HepG2 (cell line): Measurements from ENCODE around the gene CPB2. TPM values are rescaled to one million over a fixed set of nuclear protein-coding genes. Genes with fewer than 3 reads are reported as not detected.

Source experiments
- ATF2 ChIP-seq: sonication (generic); formaldehyde crosslinking; IDR thresholded peaks from 2 replicates; pipeline ENCODE4 v1.4.0; 2020; ENCODE audit warnings: missing genetic modification reagents
- DMAP1 ChIP-seq: IDR thresholded peaks from 2 replicates; pipeline ENCODE4 v1.6.1; 2016
- EHMT2 ChIP-seq: fragments of 200-600 bp; sonication (generic); IDR thresholded peaks from 2 replicates; pipeline ENCODE4 v1.7.0; 2017; ENCODE audit warnings: antibody characterized with exemption, low read depth, low read length, borderline replicate concordance
- FOXO1 ChIP-seq: sonication (generic); formaldehyde crosslinking; IDR thresholded peaks from 2 replicates; pipeline ENCODE4 v1.4.0; 2020; ENCODE audit warnings: missing genetic modification reagents
- GFI1 ChIP-seq: sonication (generic); formaldehyde crosslinking; IDR thresholded peaks from 2 replicates; pipeline ENCODE4 v1.5.0; 2020; ENCODE audit warnings: missing genetic modification reagents, mild to moderate bottlenecking, borderline replicate concordance
- KDM5B ChIP-seq: sonication (generic); formaldehyde crosslinking; IDR thresholded peaks from 2 replicates; pipeline ENCODE4 v1.4.0; 2020; ENCODE audit warnings: missing genetic modification reagents, mild to moderate bottlenecking, borderline replicate concordance
- MEIS1 ChIP-seq: sonication (generic); formaldehyde crosslinking; IDR thresholded peaks from 2 replicates; pipeline ENCODE4 v1.9.0; 2021; ENCODE audit warnings: mild to moderate bottlenecking, missing genetic modification reagents, moderate library complexity, borderline replicate concordance
- MIER3 ChIP-seq: IDR thresholded peaks from 2 replicates; pipeline ENCODE4 v1.6.1; 2016; ENCODE audit warnings: missing compliant biosample characterization, borderline replicate concordance
- MIXL1 ChIP-seq: IDR thresholded peaks from 2 replicates; pipeline ENCODE4 v1.6.1; 2016
- SIX1 ChIP-seq: sonication (generic); formaldehyde crosslinking; IDR thresholded peaks from 2 replicates; pipeline ENCODE4 v1.4.0; 2020; ENCODE audit warnings: missing genetic modification reagents, borderline replicate concordance
- ZFP90 ChIP-seq: sonication (generic); formaldehyde crosslinking; IDR thresholded peaks from 2 replicates; pipeline ENCODE4 v1.8.0; 2022; ENCODE audit warnings: missing genetic modification reagents, mild to moderate bottlenecking, inconsistent platforms, borderline replicate concordance
- ZNF136 ChIP-seq: sonication (generic); formaldehyde crosslinking; IDR thresholded peaks from 2 replicates; pipeline ENCODE4 v1.8.1; 2022; ENCODE audit warnings: low read depth, mild to moderate bottlenecking, moderate library complexity, missing genetic modification reagents
- ZNF205 ChIP-seq: IDR thresholded peaks from 2 replicates; pipeline ENCODE4 v1.6.1; 2018; ENCODE audit warnings: missing biosample characterization, missing genetic modification reagents
- ZNF331 ChIP-seq: sonication (generic); formaldehyde crosslinking; IDR thresholded peaks from 2 replicates; pipeline ENCODE4 v1.4.0; 2020; ENCODE audit warnings: missing genetic modification reagents
- ZNF337 ChIP-seq: sonication (generic); formaldehyde crosslinking; IDR thresholded peaks from 2 replicates; pipeline ENCODE4 v1.5.1; 2020; ENCODE audit warnings: missing genetic modification reagents, low read depth, mild to moderate bottlenecking, borderline replicate concordance
- ZNF629 ChIP-seq: sonication (generic); formaldehyde crosslinking; conservative IDR thresholded peaks from 2 replicates; pipeline ENCODE4 v1.5.0; 2020; ENCODE audit warnings: missing genetic modification reagents
- ZNF691 ChIP-seq: sonication (generic); formaldehyde crosslinking; IDR thresholded peaks from 2 replicates; pipeline ENCODE4 v1.4.0; 2020; ENCODE audit warnings: missing genetic modification reagents, low read depth, mild to moderate bottlenecking, borderline replicate concordance
- ZNF773 ChIP-seq: sonication (generic); formaldehyde crosslinking; IDR thresholded peaks from 2 replicates; pipeline ENCODE4 v1.4.0; 2020; ENCODE audit warnings: missing genetic modification reagents, borderline replicate concordance
- ZSCAN25 ChIP-seq: sonication (generic); formaldehyde crosslinking; IDR thresholded peaks from 2 replicates; pipeline ENCODE4 v1.8.0; 2022; ENCODE audit warnings: mild to moderate bottlenecking, missing genetic modification reagents
- polyA plus RNA-seq, 8 experiments: library from polyadenylated mRNA; depleted of rRNA in 3 of 8; stranded (reverse) in 7 of 8; unstranded in 1 of 8; fragments of >200 nt; fragmentation: Illumina TruSeq in 4 of 8; extraction: Trizol in 4 of 8; gene quantifications; 2 replicates each; pipeline versions ENCODE4 v1.2.1 to v1.2.3, GENCODE V29; 2011 to 2016; ENCODE audit warnings: low read depth in 4 of 8, missing spikeins in 1 of 8, mixed read lengths in 1 of 8; ENCODE audit not compliant: insufficient read depth in 1 of 8
- total RNA-seq, 5 experiments: library from RNA; depleted of rRNA; stranded (reverse); fragments of >200 nt; fragmentation: Illumina TruSeq; extraction: Trizol; gene quantifications; 2 replicates each; pipeline ENCODE4 v1.2.3, GENCODE V29; 2016; ENCODE audit warnings: low read depth in 1 of 5
- TF ChIP-seq, protein P1 (sequence below): sonication (generic); formaldehyde crosslinking; IDR thresholded peaks from 2 replicates; pipeline ENCODE4 v1.8.0; 2022; ENCODE audit warnings: mild to moderate bottlenecking, missing genetic modification reagents, borderline replicate concordance
- TF ChIP-seq, protein P2 (sequence below): sonication (generic); formaldehyde crosslinking; IDR thresholded peaks from 2 replicates; pipeline ENCODE4 v1.5.1; 2020; ENCODE audit warnings: mild to moderate bottlenecking, missing genetic modification reagents, borderline replicate concordance

Gene CPB2
- total and polyA plus RNA-seq, 2 of the 13 experiments (the other 11 are each of a cell fraction or from before 2014, with no cell fraction given): 125 to 140 TPM

DNA sequence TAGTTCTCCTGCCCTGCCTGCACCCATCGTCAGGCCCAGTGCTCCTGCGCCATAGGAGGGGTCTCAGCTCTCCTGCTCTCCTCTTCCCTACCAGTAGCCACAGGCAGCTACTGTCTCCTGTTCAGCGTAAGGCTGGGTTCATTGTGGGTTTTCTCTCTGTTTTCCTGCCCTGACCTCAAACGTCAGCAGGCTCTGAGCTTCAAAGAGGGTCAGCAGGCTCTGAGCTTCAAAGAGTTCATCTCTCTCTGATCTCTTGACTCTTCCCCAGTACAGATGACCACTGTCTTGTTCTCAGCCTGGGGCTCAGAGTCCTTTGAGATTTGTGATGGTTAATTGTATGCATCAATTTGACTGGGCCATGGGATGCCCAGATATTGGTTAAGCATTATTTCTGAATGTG, 4.6 kb upstream of the CPB2 start (continued):
- TF ChIP-seq ZNF337 (CRISPR knock-in tag): peak; percentile 81; the same call in 1 of the 2 replicates
- peak; percentile 90 for TF ChIP-seq ZNF691
- peak; percentile 21; the same call in 1 of the 2 replicates for TF ChIP-seq MIXL1
- peak; percentile 65; the same call in 1 of the 2 replicates for TF ChIP-seq DMAP1 (CRISPR knock-in tag)
- TF ChIP-seq ATF2 (CRISPR knock-in tag): peak; percentile 70
- peak; percentile 82 for TF ChIP-seq FOXO1 (CRISPR knock-in tag)
- TF ChIP-seq MIER3 (CRISPR knock-in tag): peak; percentile 37; the same call in 1 of the 2 replicates
- peak; percentile 83; the same call in 1 of the 2 replicates for TF ChIP-seq EHMT2
- 0 out of 2 replicates have a peak, but pooled peaks have one; percentile 60 for TF ChIP-seq ZFP90 (CRISPR knock-in tag)
- 0 out of 2 replicates have a peak, but pooled peaks have one; percentile 19 for TF ChIP-seq ZNF629 (CRISPR knock-in tag)
- TF ChIP-seq MEIS1 (CRISPR knock-in tag): peak; percentile 83
- no peak for TF ChIP-seq KDM5B
- peak; percentile 38; the same call in 1 of the 2 replicates for TF ChIP-seq ZNF205 (CRISPR knock-in tag)
- TF ChIP-seq ZSCAN25 (CRISPR knock-in tag): peak; percentile 74
- TF ChIP-seq ZNF331 (CRISPR knock-in tag): peak; percentile 95
- TF ChIP-seq, protein P1, sequence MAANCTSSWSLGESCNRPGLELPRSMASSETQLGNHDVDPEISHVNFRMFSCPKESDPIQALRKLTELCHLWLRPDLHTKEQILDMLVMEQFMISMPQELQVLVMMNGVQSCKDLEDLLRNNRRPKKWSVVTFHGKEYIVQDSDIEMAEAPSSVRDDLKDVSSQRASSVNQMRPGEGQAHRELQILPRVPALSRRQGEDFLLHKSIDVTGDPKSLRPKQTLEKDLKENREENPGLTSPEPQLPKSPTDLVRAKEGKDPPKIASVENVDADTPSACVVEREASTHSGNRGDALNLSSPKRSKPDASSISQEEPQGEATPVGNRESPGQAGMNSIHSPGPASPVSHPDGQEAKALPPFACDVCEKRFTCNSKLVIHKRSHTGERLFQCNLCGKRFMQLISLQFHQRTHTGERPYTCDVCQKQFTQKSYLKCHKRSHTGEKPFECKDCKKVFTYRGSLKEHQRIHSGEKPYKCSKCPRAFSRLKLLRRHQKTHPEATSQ (CRISPR knock-in tag): peak; percentile 60; the same call in 1 of the 2 replicates
- TF ChIP-seq SIX1 (CRISPR knock-in tag): peak; percentile 74; the same call in 1 of the 2 replicates
- TF ChIP-seq, protein P2, sequence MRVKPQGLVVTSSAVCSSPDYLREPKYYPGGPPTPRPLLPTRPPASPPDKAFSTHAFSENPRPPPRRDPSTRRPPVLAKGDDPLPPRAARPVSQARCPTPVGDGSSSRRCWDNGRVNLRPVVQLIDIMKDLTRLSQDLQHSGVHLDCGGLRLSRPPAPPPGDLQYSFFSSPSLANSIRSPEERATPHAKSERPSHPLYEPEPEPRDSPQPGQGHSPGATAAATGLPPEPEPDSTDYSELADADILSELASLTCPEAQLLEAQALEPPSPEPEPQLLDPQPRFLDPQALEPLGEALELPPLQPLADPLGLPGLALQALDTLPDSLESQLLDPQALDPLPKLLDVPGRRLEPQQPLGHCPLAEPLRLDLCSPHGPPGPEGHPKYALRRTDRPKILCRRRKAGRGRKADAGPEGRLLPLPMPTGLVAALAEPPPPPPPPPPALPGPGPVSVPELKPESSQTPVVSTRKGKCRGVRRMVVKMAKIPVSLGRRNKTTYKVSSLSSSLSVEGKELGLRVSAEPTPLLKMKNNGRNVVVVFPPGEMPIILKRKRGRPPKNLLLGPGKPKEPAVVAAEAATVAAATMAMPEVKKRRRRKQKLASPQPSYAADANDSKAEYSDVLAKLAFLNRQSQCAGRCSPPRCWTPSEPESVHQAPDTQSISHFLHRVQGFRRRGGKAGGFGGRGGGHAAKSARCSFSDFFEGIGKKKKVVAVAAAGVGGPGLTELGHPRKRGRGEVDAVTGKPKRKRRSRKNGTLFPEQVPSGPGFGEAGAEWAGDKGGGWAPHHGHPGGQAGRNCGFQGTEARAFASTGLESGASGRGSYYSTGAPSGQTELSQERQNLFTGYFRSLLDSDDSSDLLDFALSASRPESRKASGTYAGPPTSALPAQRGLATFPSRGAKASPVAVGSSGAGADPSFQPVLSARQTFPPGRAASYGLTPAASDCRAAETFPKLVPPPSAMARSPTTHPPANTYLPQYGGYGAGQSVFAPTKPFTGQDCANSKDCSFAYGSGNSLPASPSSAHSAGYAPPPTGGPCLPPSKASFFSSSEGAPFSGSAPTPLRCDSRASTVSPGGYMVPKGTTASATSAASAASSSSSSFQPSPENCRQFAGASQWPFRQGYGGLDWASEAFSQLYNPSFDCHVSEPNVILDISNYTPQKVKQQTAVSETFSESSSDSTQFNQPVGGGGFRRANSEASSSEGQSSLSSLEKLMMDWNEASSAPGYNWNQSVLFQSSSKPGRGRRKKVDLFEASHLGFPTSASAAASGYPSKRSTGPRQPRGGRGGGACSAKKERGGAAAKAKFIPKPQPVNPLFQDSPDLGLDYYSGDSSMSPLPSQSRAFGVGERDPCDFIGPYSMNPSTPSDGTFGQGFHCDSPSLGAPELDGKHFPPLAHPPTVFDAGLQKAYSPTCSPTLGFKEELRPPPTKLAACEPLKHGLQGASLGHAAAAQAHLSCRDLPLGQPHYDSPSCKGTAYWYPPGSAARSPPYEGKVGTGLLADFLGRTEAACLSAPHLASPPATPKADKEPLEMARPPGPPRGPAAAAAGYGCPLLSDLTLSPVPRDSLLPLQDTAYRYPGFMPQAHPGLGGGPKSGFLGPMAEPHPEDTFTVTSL (CRISPR knock-in tag): peak; percentile 87; the same call in 1 of the 2 replicates
- TF ChIP-seq GFI1 (CRISPR knock-in tag): peak; percentile 61; the same call in 1 of the 2 replicates
- TF ChIP-seq ZNF773 (CRISPR knock-in tag): no peak
- TF ChIP-seq ZNF136 (CRISPR knock-in tag): 0 out of 2 replicates have a peak, but pooled peaks have one; percentile 76
